DOHH2 (cell line): Measurements from ENCODE around the gene KANK3.

Experiments used
- EZH2phosphoT487 ChIP-seq: fragments of 200-600 bp; sonication (generic); IDR thresholded peaks from 2 replicates; pipeline ENCODE4 v1.6.1; 2017; ENCODE audit warnings: borderline replicate concordance, mild to moderate bottlenecking, antibody characterized with exemption, low read length, moderate library complexity, mixed read lengths
- TF ChIP-seq, protein P1 (sequence below): fragments of 200-600 bp; sonication (generic); IDR thresholded peaks from one replicate; pipeline ENCODE4 v1.5.1; 2014; ENCODE audit warnings: antibody characterized with exemption, mild to moderate bottlenecking, low read depth, low read length; ENCODE audit not compliant: poor library complexity, severe bottlenecking

DNA sequence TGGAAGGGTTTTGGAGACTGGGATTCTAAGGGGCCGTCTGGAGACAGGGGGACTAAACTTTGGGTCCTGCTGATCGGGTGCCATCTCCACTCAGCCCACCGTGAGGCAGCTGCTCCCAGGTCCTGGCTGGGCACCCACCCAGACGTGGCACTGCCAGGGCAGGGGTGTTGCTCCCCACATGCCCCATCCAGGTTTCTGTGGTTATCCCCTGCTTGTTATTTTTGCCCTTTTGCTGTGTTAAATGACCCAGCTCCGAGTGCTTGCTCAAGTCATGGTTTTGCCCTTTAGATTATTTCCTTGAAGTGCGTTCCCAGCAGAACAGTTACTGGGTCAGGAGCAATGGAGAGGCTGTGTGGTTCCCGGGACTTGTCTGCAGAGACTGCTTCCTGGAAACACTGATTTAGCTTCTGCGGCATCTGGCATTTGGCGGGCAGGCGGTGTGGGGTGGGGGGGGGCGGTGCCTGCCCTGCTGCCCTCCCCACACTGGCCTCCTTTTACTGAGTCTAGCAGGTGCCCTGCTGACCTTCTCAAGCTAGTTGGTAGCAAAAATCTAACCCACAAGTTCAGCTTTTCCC, 49.0 kb upstream of the KANK3 start:
- TF ChIP-seq, protein P1, sequence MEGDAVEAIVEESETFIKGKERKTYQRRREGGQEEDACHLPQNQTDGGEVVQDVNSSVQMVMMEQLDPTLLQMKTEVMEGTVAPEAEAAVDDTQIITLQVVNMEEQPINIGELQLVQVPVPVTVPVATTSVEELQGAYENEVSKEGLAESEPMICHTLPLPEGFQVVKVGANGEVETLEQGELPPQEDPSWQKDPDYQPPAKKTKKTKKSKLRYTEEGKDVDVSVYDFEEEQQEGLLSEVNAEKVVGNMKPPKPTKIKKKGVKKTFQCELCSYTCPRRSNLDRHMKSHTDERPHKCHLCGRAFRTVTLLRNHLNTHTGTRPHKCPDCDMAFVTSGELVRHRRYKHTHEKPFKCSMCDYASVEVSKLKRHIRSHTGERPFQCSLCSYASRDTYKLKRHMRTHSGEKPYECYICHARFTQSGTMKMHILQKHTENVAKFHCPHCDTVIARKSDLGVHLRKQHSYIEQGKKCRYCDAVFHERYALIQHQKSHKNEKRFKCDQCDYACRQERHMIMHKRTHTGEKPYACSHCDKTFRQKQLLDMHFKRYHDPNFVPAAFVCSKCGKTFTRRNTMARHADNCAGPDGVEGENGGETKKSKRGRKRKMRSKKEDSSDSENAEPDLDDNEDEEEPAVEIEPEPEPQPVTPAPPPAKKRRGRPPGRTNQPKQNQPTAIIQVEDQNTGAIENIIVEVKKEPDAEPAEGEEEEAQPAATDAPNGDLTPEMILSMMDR = no peak
- TF ChIP-seq EZH2phosphoT487 = no peak
